GM18519 (cell line): ENCODE data around the gene NOG.

Experiments
- ATAC-seq: cut with Tn5 transposase; IDR thresholded peaks from one replicate; pipeline ENCODE4 v1.9.1; 2021; ENCODE audit warnings: mild to moderate bottlenecking, moderate library complexity; ENCODE audit not compliant: unreplicated experiment, low FRiP score

The NOG gene

GRCh38 chr17:56596691-56597494 is 3.4 kb downstream of the NOG start:
- ATAC-seq: no peak

- ATAC-seq: no peak
Observed at GRCh38 chr17:56597495-56597990, 4.0 kb downstream of the NOG start.

GRCh38 chr17:56598466-56598865 is 5.0 kb downstream of the NOG start:
- no peak for ATAC-seq

GRCh38 chr17:56599088-56599487 is 5.6 kb downstream of the NOG start:
- ATAC-seq: no peak

- no peak for ATAC-seq
Observed at GRCh38 chr17:56599566-56599965, 6.1 kb downstream of the NOG start.

- no peak for ATAC-seq
Observed at GRCh38 chr17:56600256-56600655, 6.8 kb downstream of the NOG start.

- ATAC-seq: no peak
Observed at GRCh38 chr17:56601591-56601990, 8.1 kb downstream of the NOG start.

- no peak for ATAC-seq
Observed at GRCh38 chr17:56602292-56603130, 9.0 kb downstream of the NOG start.

- no peak for ATAC-seq
Observed at GRCh38 chr17:56603486-56604238, 10.2 kb downstream of the NOG start.

- ATAC-seq: no peak
Observed at GRCh38 chr17:56604691-56605290, 11.3 kb downstream of the NOG start.

GRCh38 chr17:56608944-56609343 is 15.4 kb downstream of the NOG start:
- ATAC-seq: no peak

- no peak for ATAC-seq
Observed at GRCh38 chr17:56610321-56610720, 16.8 kb downstream of the NOG start.

- no peak for ATAC-seq
Observed at GRCh38 chr17:56613131-56613530, 19.6 kb downstream of the NOG start.

- ATAC-seq: no peak
Observed at GRCh38 chr17:56614522-56614921, 21.0 kb downstream of the NOG start.

GRCh38 chr17:56616239-56616638 is 22.7 kb downstream of the NOG start:
- ATAC-seq: no peak

GRCh38 chr17:56623383-56623782 is 29.9 kb downstream of the NOG start:
- ATAC-seq: no peak

- ATAC-seq: no peak
Observed at GRCh38 chr17:56624309-56624708, 30.8 kb downstream of the NOG start.

GRCh38 chr17:56624912-56625311 is 31.4 kb downstream of the NOG start:
- no peak for ATAC-seq

GRCh38 chr17:56629531-56630075 is 36.1 kb downstream of the NOG start:
- ATAC-seq: no peak

GRCh38 chr17:56630202-56630601 is 36.7 kb downstream of the NOG start:
- ATAC-seq: no peak
